HepG2 (cell line): ENCODE results near the gene FNDC3B. TPM values are rescaled to one million over a fixed set of nuclear protein-coding genes. Genes with fewer than 3 reads are reported as not detected.

Experiments
- HINFP ChIP-seq: sonication (generic); formaldehyde crosslinking; IDR thresholded peaks from 2 replicates; pipeline ENCODE4 v1.4.0; 2020; ENCODE audit warnings: low read depth, mild to moderate bottlenecking, missing genetic modification reagents
- IRF2 ChIP-seq: IDR thresholded peaks from 2 replicates; pipeline ENCODE4 v1.6.1; 2018; ENCODE audit warnings: missing genetic modification reagents, missing compliant biosample characterization
- ISL2 ChIP-seq: sonication (generic); formaldehyde crosslinking; IDR thresholded peaks from 2 replicates; pipeline ENCODE4 v1.5.0; 2020; ENCODE audit warnings: missing genetic modification reagents
- JUND ChIP-seq: sonication (generic); formaldehyde crosslinking; IDR thresholded peaks from 2 replicates; pipeline ENCODE4 v1.8.0; 2022; ENCODE audit warnings: mild to moderate bottlenecking, missing genetic modification reagents
- KDM2A ChIP-seq: sonication (generic); formaldehyde crosslinking; IDR thresholded peaks from 2 replicates; pipeline ENCODE4 v1.4.0; 2020; ENCODE audit warnings: low read depth, missing genetic modification reagents, borderline replicate concordance
- KLF16 ChIP-seq, 2 experiments: sonication (generic) in 1 of 2; formaldehyde crosslinking in 1 of 2; IDR thresholded peaks; 2 replicates each; pipeline versions ENCODE4 v1.6.1 to v1.8.0; 2016 to 2023; ENCODE audit warnings: missing genetic modification reagents in 2 of 2, missing compliant biosample characterization in 1 of 2
- PHF20 ChIP-seq: sonication (generic); formaldehyde crosslinking; IDR thresholded peaks from 2 replicates; pipeline ENCODE4 v1.5.0; 2020; ENCODE audit warnings: mild to moderate bottlenecking, missing genetic modification reagents
- PLRG1 ChIP-seq: fragments of 450-650 bp; conservative IDR thresholded peaks from 2 replicates; pipeline ENCODE4 v1.6.1; 2016
- RAD21 ChIP-seq: fragments of 450-650 bp; formaldehyde crosslinking; IDR thresholded peaks from 2 replicates; pipeline ENCODE4 v1.5.0; 2020; ENCODE audit warnings: mild to moderate bottlenecking
- SOX5 ChIP-seq: IDR thresholded peaks from 2 replicates; pipeline ENCODE4 v1.6.1; 2016; ENCODE audit warnings: borderline replicate concordance
- STAG1 ChIP-seq: sonication (generic); formaldehyde crosslinking; IDR thresholded peaks from 2 replicates; pipeline ENCODE4 v1.4.0; 2020; ENCODE audit warnings: missing genetic modification reagents
- TRIM24 ChIP-seq: sonication (generic); formaldehyde crosslinking; IDR thresholded peaks from 2 replicates; pipeline ENCODE4 v1.8.0; 2022; ENCODE audit warnings: mild to moderate bottlenecking, missing genetic modification reagents
- ZBTB7B ChIP-seq: sonication (generic); formaldehyde crosslinking; IDR thresholded peaks from 2 replicates; pipeline ENCODE4 v1.4.0; 2020; ENCODE audit warnings: missing genetic modification reagents
- ZNF180 ChIP-seq: sonication (generic); formaldehyde crosslinking; IDR thresholded peaks from 2 replicates; pipeline ENCODE4 v1.4.0; 2020; ENCODE audit warnings: low read depth, missing genetic modification reagents, borderline replicate concordance
- ZNF407 ChIP-seq: sonication (generic); formaldehyde crosslinking; IDR thresholded peaks from one replicate; pipeline ENCODE4 v1.5.1; 2020; ENCODE audit warnings: mild to moderate bottlenecking, missing genetic modification reagents; ENCODE audit errors: not compliant biosample characterization
- ZNF441 ChIP-seq: sonication (generic); formaldehyde crosslinking; IDR thresholded peaks from 2 replicates; pipeline ENCODE4 v1.7.0; 2021; ENCODE audit warnings: missing genetic modification reagents, borderline replicate concordance
- ZNF530 ChIP-seq: sonication (generic); formaldehyde crosslinking; IDR thresholded peaks from 2 replicates; pipeline ENCODE4 v1.5.0; 2020; ENCODE audit warnings: low read depth, mild to moderate bottlenecking, missing genetic modification reagents
- ZNF598 ChIP-seq: sonication (generic); formaldehyde crosslinking; IDR thresholded peaks from 2 replicates; pipeline ENCODE4 v1.5.1; 2020; ENCODE audit warnings: mild to moderate bottlenecking, missing genetic modification reagents, borderline replicate concordance
- ZNF678 ChIP-seq: sonication (generic); formaldehyde crosslinking; IDR thresholded peaks from 2 replicates; pipeline ENCODE4 v1.4.0; 2020; ENCODE audit warnings: mild to moderate bottlenecking, missing genetic modification reagents
- ZNF709 ChIP-seq: sonication (generic); formaldehyde crosslinking; IDR thresholded peaks from 2 replicates; pipeline ENCODE4 v1.5.0; 2020; ENCODE audit warnings: mild to moderate bottlenecking, missing genetic modification reagents
- polyA plus RNA-seq, 8 experiments: library from polyadenylated mRNA; depleted of rRNA in 3 of 8; stranded (reverse) in 7 of 8; unstranded in 1 of 8; fragments of >200 nt; fragmentation: Illumina TruSeq in 4 of 8; extraction: Trizol in 4 of 8; gene quantifications; 2 replicates each; pipeline versions ENCODE4 v1.2.1 to v1.2.3, GENCODE V29; 2011 to 2016; ENCODE audit warnings: low read depth in 4 of 8, missing spikeins in 1 of 8, mixed read lengths in 1 of 8; ENCODE audit not compliant: insufficient read depth in 1 of 8
- total RNA-seq, 5 experiments: library from RNA; depleted of rRNA; stranded (reverse); fragments of >200 nt; fragmentation: Illumina TruSeq; extraction: Trizol; gene quantifications; 2 replicates each; pipeline ENCODE4 v1.2.3, GENCODE V29; 2016; ENCODE audit warnings: low read depth in 1 of 5

The FNDC3B gene
- total and polyA plus RNA-seq, 2 of the 13 experiments (the other 11 are each of a cell fraction or from before 2014, with no cell fraction given), result 74.8 to 103 TPM

- TF ChIP-seq RAD21 (CRISPR knock-in tag), result 0 out of 2 replicates have a peak, but pooled peaks have one; percentile 8
- no peak for TF ChIP-seq ZNF678 (CRISPR knock-in tag)
- peak; percentile 42; the same call in 1 of the 2 replicates for TF ChIP-seq KDM2A (CRISPR knock-in tag)
- 0 out of 2 replicates have a peak, but pooled peaks have one; percentile 19 for TF ChIP-seq ZBTB7B (CRISPR knock-in tag)
- peak; percentile 90 for TF ChIP-seq JUND (CRISPR knock-in tag)
- no peak for TF ChIP-seq PLRG1
- TF ChIP-seq PHF20 (CRISPR knock-in tag), result no peak
- TF ChIP-seq ISL2 (CRISPR knock-in tag), result peak; percentile 74; the same call in 1 of the 2 replicates
- TF ChIP-seq ZNF530 (CRISPR knock-in tag), result no peak
- TF ChIP-seq ZNF407 (CRISPR knock-in tag), result no peak
- TF ChIP-seq ZNF441 (CRISPR knock-in tag), result no peak
- no peak for TF ChIP-seq ZNF598 (CRISPR knock-in tag)
- 0 out of 2 replicates have a peak, but pooled peaks have one; percentile 35 for TF ChIP-seq ZNF709 (CRISPR knock-in tag)
- TF ChIP-seq STAG1, result peak; percentile 5; the same call in 1 of the 2 replicates
- no peak for TF ChIP-seq ZNF180
- no peak for TF ChIP-seq IRF2 (CRISPR knock-in tag)
- no peak for TF ChIP-seq HINFP (CRISPR knock-in tag)
- 0 out of 4 replicates have a peak, but pooled peaks of 1 of the 2 experiments have one; percentile 18 for TF ChIP-seq KLF16 (CRISPR knock-in tag; IDR thresholded peaks at IDR 0.05)
- peak; percentile 34; the same call in 1 of the 2 replicates for TF ChIP-seq SOX5 (CRISPR knock-in tag)
- TF ChIP-seq TRIM24, result no peak
Observed at GRCh38 chr3:172129850-172130716, 90.7 kb downstream of the FNDC3B start (continued).
